T-cell (primary cell): Measurements from ENCODE around the gene S100A8. TPM values are rescaled to one million over a fixed set of nuclear protein-coding genes. Genes with fewer than 3 reads are reported as not detected.

Source experiments
- ATAC-seq, 4 experiments: fragments of 200-7000 bp in 3 of 4; fragments of 150-1000 bp in 1 of 4; cut with Tn5 transposase; replicated peaks in 1 of 4; 1 replicate in 3 of 4; 2 replicates in 1 of 4; pipeline ENCODE4 v1.10.0; 2021; ENCODE audit warnings: moderate library complexity in 3 of 4, mild to moderate bottlenecking in 2 of 4, moderate number of reproducible peaks in 1 of 4
- CTCF ChIA-PET, 2 donors: fragments of 300-600 bp; sonication (Branson Sonifier 250); formaldehyde crosslinking; loops; one replicate each; lab custom pipeline; 2022; ENCODE audit warnings: antibody characterized with exemption in 2 of 2; lab: Charles Lee
- POLR2A ChIA-PET, 2 donors: fragments of 300-600 bp; sonication (Branson Sonifier 250); formaldehyde crosslinking; loops; one replicate each; lab custom pipeline; 2022; ENCODE audit warnings: antibody characterized with exemption in 2 of 2; lab: Charles Lee
- DNase-seq, 35 experiments: peaks; one replicate each; pipeline versions ENCODE4 v3.0.0 to v3.0.0-alpha.2; 2013 to 2023
- H3K27ac ChIP-seq: one replicate; pipeline ENCODE4 v1.5.1; 2013; ENCODE audit warnings: low read length
- H3K27me3 ChIP-seq, 2 experiments: replicated peaks in 1 of 2; 1 replicate in 1 of 2; 2 replicates in 1 of 2; pipeline versions ENCODE4 v1.6.1 to v1.7.0; 2013; ENCODE audit warnings: low read length in 1 of 2, mixed read lengths in 1 of 2; ENCODE audit not compliant: control insufficient read depth in 2 of 2, insufficient read depth in 2 of 2; ENCODE audit errors: extremely low read depth in 1 of 2
- H3K36me3 ChIP-seq, 2 donors: 1 replicate in 1 of 2; 2 replicates in 1 of 2; pipeline versions ENCODE4 v1.6.1 to v1.7.0; 2013; ENCODE audit warnings: low read length in 1 of 2; ENCODE audit not compliant: control insufficient read depth in 2 of 2, insufficient read depth in 1 of 2; ENCODE audit errors: extremely low read depth in 1 of 2
- H3K4me1 ChIP-seq, 2 experiments: 1 replicate in 1 of 2; 2 replicates in 1 of 2; pipeline versions ENCODE4 v1.6.1 to v1.7.0; 2013; ENCODE audit warnings: low read length in 2 of 2, mixed read lengths in 1 of 2; ENCODE audit not compliant: insufficient read depth in 2 of 2, control insufficient read depth in 1 of 2; ENCODE audit errors: extremely low read depth in 1 of 2
- H3K4me3 ChIP-seq, 2 donors: 1 replicate in 1 of 2; 2 replicates in 1 of 2; pipeline versions ENCODE4 v1.5.1 to v1.7.0; 2013; ENCODE audit warnings: mild to moderate bottlenecking in 2 of 2, low read length in 1 of 2, moderate library complexity in 1 of 2; ENCODE audit not compliant: control insufficient read depth in 1 of 2; ENCODE audit errors: extremely low read depth in 1 of 2
- H3K9me3 ChIP-seq: 2 replicates; pipeline ENCODE4 v1.7.0; 2013
- H3K27ac Mint-ChIP-seq, 2 donors: one replicate each; pipeline ENCODE4 v1.8.0; 2020 to 2021; ENCODE audit warnings: mild to moderate bottlenecking in 2 of 2, mixed read lengths in 2 of 2
- H3K27me3 Mint-ChIP-seq, 2 donors: one replicate each; pipeline ENCODE4 v1.8.0; 2021 to 2022; ENCODE audit warnings: mixed read lengths in 2 of 2
- H3K36me3 Mint-ChIP-seq: one replicate; pipeline ENCODE4 v1.8.0; 2021; ENCODE audit warnings: mixed read lengths
- H3K4me1 Mint-ChIP-seq, 3 donors: one replicate each; pipeline ENCODE4 v1.8.0; 2020 to 2022; ENCODE audit warnings: mixed read lengths in 3 of 3, mild to moderate bottlenecking in 1 of 3
- H3K4me3 Mint-ChIP-seq, 3 donors: one replicate each; pipeline ENCODE4 v1.8.0; 2020 to 2022; ENCODE audit warnings: mild to moderate bottlenecking in 3 of 3, mixed read lengths in 3 of 3, moderate library complexity in 3 of 3
- H3K9me3 Mint-ChIP-seq, 3 donors: one replicate each; pipeline ENCODE4 v1.8.0; 2020 to 2022; ENCODE audit warnings: mixed read lengths in 3 of 3
- WGBS: methylation state at CpG from one replicate; pipeline ENCODE4 v1.1.5; 2013; ENCODE audit warnings: missing lambda C conversion rate; ENCODE audit not compliant: insufficient coverage; 5-methylcytosine and 5-hydroxymethylcytosine counted together
- total RNA-seq, 35 experiments: library from RNA in 6 of 35; stranded (reverse) in 6 of 35; fragments of 120-200 nt in 1 of 35; gene quantifications; one replicate each; pipeline versions ENCODE4 v1.2.1 to v1.2.4 and lab custom pipeline; 2013 to 2026

Gene S100A8
- total RNA-seq, 5 donors from 2014 or later (not counting 1 experiment from before 2014, with no cell fraction given) = 1.1 to 3.8 TPM; not detected in 3

- no peak overlapping the region for H3K4me3 ChIP-seq
- CTCF ChIA-PET = no interaction called here
- H3K27ac ChIP-seq = no peak overlapping the region
- H3K9me3 ChIP-seq = no peaks in the 10 kb centered on the region
- DNase-seq = no peak
- POLR2A ChIA-PET = no interaction called here
- Mint-ChIP-seq H3K9me3 (peaks cover 0 to 4% (median 0%) of the 10 kb centered on the region in 3 donors), H3K4me1 (no peaks in the 10 kb centered on the region), H3K27me3 (peaks cover 5 to 16% of the 10 kb centered on the region in 2 donors), H3K36me3 (no peaks in the 10 kb centered on the region), H3K4me3 (no peak overlapping the region), H3K27ac (no peak overlapping the region)
- no CpG with 5 or more reads among the region's 3 CpGs for WGBS
- H3K36me3 ChIP-seq = no peaks in the 10 kb centered on the region
- peaks cover 0 to 7% of the 10 kb centered on the region in 2 experiments for H3K27me3 ChIP-seq
- ATAC-seq = no peak
- no peaks in the 10 kb centered on the region for H3K4me1 ChIP-seq
Measured at GRCh38 chr1:153370146-153370545, 20.7 kb downstream of the S100A8 start.

- CTCF ChIA-PET = no interaction called here
- ATAC-seq = no peak
- POLR2A ChIA-PET = no interaction called here
Measured at GRCh38 chr1:153368495-153368894, 22.4 kb downstream of the S100A8 start.

GRCh38 chr1:153367090-153367489 is 23.8 kb downstream of the S100A8 start:
- POLR2A ChIA-PET = no interaction called here
- Mint-ChIP-seq H3K4me1 (no peaks in the 10 kb centered on the region), H3K9me3 (peaks cover 0 to 4% (median 0%) of the 10 kb centered on the region in 3 donors), H3K27ac (no peak overlapping the region), H3K36me3 (no peaks in the 10 kb centered on the region), H3K4me3 (no peak overlapping the region), H3K27me3 (peaks cover 18 to 23% of the 10 kb centered on the region in 2 donors)
- 67% methylated on average over 2 of the region's 2 CpGs for WGBS
- Histone ChIP-seq H3K36me3 (no peaks in the 10 kb centered on the region), H3K27me3 (peaks cover 0 to 13% of the 10 kb centered on the region in 2 experiments), H3K9me3 (no peaks in the 10 kb centered on the region), H3K4me1 (no peaks in the 10 kb centered on the region), H3K27ac (no peak overlapping the region), H3K4me3 (no peak overlapping the region)
- CTCF ChIA-PET = no interaction called here
- no peak for ATAC-seq
- DNase-seq = no peak

More at GRCh38 chr1:153368495-153368894, 22.4 kb downstream of the S100A8 start:
- peaks cover 11 to 20% of the 10 kb centered on the region in 2 donors for H3K27me3 Mint-ChIP-seq
- no peaks in the 10 kb centered on the region for H3K9me3 ChIP-seq
- no peak overlapping the region for H3K27ac Mint-ChIP-seq
- no peak overlapping the region for H3K4me3 Mint-ChIP-seq
- no peak for DNase-seq
- H3K36me3 ChIP-seq = no peaks in the 10 kb centered on the region
- H3K4me3 ChIP-seq = no peak overlapping the region
- no peak overlapping the region for H3K27ac ChIP-seq
- peaks cover 0 to 4% (median 0%) of the 10 kb centered on the region in 3 donors for H3K9me3 Mint-ChIP-seq
- no peaks in the 10 kb centered on the region for H3K4me1 Mint-ChIP-seq
- H3K36me3 Mint-ChIP-seq = no peaks in the 10 kb centered on the region
- H3K4me1 ChIP-seq = no peaks in the 10 kb centered on the region
- no CpG with 5 or more reads among the region's 2 CpGs for WGBS
- peaks cover 0 to 10% of the 10 kb centered on the region in 2 experiments for H3K27me3 ChIP-seq

- H3K9me3 ChIP-seq = no peaks in the 10 kb centered on the region
- peaks cover 0 to 13% of the 10 kb centered on the region in 2 experiments for H3K27me3 ChIP-seq
- H3K4me1 Mint-ChIP-seq = no peaks in the 10 kb centered on the region
- no peak overlapping the region for H3K4me3 ChIP-seq
- ATAC-seq (no peak), DNase-seq (no peak)
- H3K27ac Mint-ChIP-seq = no peak overlapping the region
- peaks cover 14 to 21% of the 10 kb centered on the region in 2 donors for H3K27me3 Mint-ChIP-seq
- whole genome bisulfite sequencing = 100% methylated on average over 3 of the region's 6 CpGs
- H3K9me3 Mint-ChIP-seq = no peaks in the 10 kb centered on the region
- POLR2A ChIA-PET = no interaction called here
- no peak overlapping the region for H3K27ac ChIP-seq
- CTCF ChIA-PET = no interaction called here
- H3K36me3 Mint-ChIP-seq = no peaks in the 10 kb centered on the region
- H3K4me1 ChIP-seq = no peaks in the 10 kb centered on the region
- no peak overlapping the region for H3K4me3 Mint-ChIP-seq
- H3K36me3 ChIP-seq = no peaks in the 10 kb centered on the region
Measured at GRCh38 chr1:153366261-153366660, 24.6 kb downstream of the S100A8 start.

GRCh38 chr1:153365696-153366095 is 25.2 kb downstream of the S100A8 start:
- no peaks in the 10 kb centered on the region for H3K36me3 ChIP-seq
- H3K9me3 ChIP-seq = no peaks in the 10 kb centered on the region
- no peak overlapping the region for H3K27ac Mint-ChIP-seq
- no peaks in the 10 kb centered on the region for H3K4me1 ChIP-seq
- no peak overlapping the region for H3K4me3 ChIP-seq
- H3K27me3 Mint-ChIP-seq = peaks cover 14 to 21% of the 10 kb centered on the region in 2 donors
- WGBS = 74% methylated on average over 3 of the region's 8 CpGs
- H3K36me3 Mint-ChIP-seq = no peaks in the 10 kb centered on the region
- no peak overlapping the region for H3K27ac ChIP-seq
- H3K27me3 ChIP-seq = peaks cover 0 to 12% of the 10 kb centered on the region in 2 experiments
- POLR2A ChIA-PET = no interaction called here
- H3K4me3 Mint-ChIP-seq = no peak overlapping the region
- DNase-seq (no peak), ATAC-seq (no peak)
- CTCF ChIA-PET = no interaction called here
- no peaks in the 10 kb centered on the region for H3K4me1 Mint-ChIP-seq
- H3K9me3 Mint-ChIP-seq = no peaks in the 10 kb centered on the region

GRCh38 chr1:153364766-153365666 is 25.9 kb downstream of the S100A8 start:
- peaks cover 0 to 10% of the 10 kb centered on the region in 2 experiments for H3K27me3 ChIP-seq
- Mint-ChIP-seq H3K9me3 (no peaks in the 10 kb centered on the region), H3K4me3 (no peak overlapping the region), H3K27ac (no peak overlapping the region), H3K36me3 (no peaks in the 10 kb centered on the region), H3K27me3 (peaks cover 14 to 21% of the 10 kb centered on the region in 2 donors), H3K4me1 (no peaks in the 10 kb centered on the region)
- CTCF ChIA-PET = no interaction called here
- H3K4me3 ChIP-seq = no peak overlapping the region
- DNase-seq (no peak), ATAC-seq (no peak)
- H3K36me3 ChIP-seq = no peaks in the 10 kb centered on the region
- WGBS = 83% methylated on average over 10 of the region's 12 CpGs
- H3K27ac ChIP-seq = no peak overlapping the region
- POLR2A ChIA-PET = no interaction called here
- H3K9me3 ChIP-seq = no peaks in the 10 kb centered on the region
- no peaks in the 10 kb centered on the region for H3K4me1 ChIP-seq
